Left cardiac atrium (tissue), 4 donors: ENCODE results near the gene PTPRN2. TPM values are rescaled to one million over a fixed set of nuclear protein-coding genes. Genes with fewer than 3 reads are reported as not detected.
"Not testable (repeated sequence)": the region's sequence is repeated elsewhere in the genome, so short reads cannot be mapped to it uniquely, and the experiment has no call there.

Experiments
- ATAC-seq, 2 donors: fragments of 200-7000 bp; cut with Tn5 transposase; one replicate each; pipeline ENCODE4 v1.9.1; 2020; ENCODE audit warnings: mild to moderate bottlenecking in 2 of 2, moderate library complexity in 2 of 2
- DNase-seq: peaks from one replicate; pipeline ENCODE4 v3.0.0-alpha.2; 2020
- intact Hi-C, 2 donors: fragments of 100-400 bp; cut with DNase I; formaldehyde crosslinking; loops; one replicate each; pipeline versions ENCODE4 v1.14.1 to v1.15.1; 2022 to 2023
- total RNA-seq, 2 donors: library from RNA; stranded (reverse); fragmentation: NEBNext Ultra II Directional; extraction: Animal tissue kit (Norgen Biotek cat#: 25700); gene quantifications; one replicate each; pipeline ENCODE4 v1.2.1, GENCODE V29; 2021
- donor health status: DM: no; HTN: yes; CAD: no.
- donor health status: DM: no; HTN: yes; CAD: no; lungs with severe emphysema.
- donor health status: DM: yes; HTN: yes; CAD: no.
- donor health status: Dilated cardiomyopathy.

Gene PTPRN2
- total RNA-seq, 2 donors from 2014 or later: 1.9 to 2.3 TPM

GRCh38 chr7:158524749-158525635, 62.6 kb downstream of the PTPRN2 start:
- no peak for ATAC-seq
- intact Hi-C loops: no loop called here
- no peak for DNase-seq

GRCh38 chr7:158524286-158524685, 63.3 kb downstream of the PTPRN2 start:
- ATAC-seq, intact Hi-C loops, DNase-seq: not testable (repeated sequence)

GRCh38 chr7:158523877-158524276, 63.7 kb downstream of the PTPRN2 start:
- ATAC-seq, DNase-seq, intact Hi-C loops: not testable (repeated sequence)

GRCh38 chr7:158523165-158523856, 64.3 kb downstream of the PTPRN2 start:
- DNase-seq, ATAC-seq, intact Hi-C loops: not testable (repeated sequence)

GRCh38 chr7:158521795-158522194, 65.8 kb downstream of the PTPRN2 start:
- intact Hi-C loops, ATAC-seq, DNase-seq: not testable (repeated sequence)

GRCh38 chr7:158520825-158521224, 66.8 kb downstream of the PTPRN2 start:
- DNase-seq: no peak
- intact Hi-C loops: no loop called here
- no peak for ATAC-seq

GRCh38 chr7:158519633-158520174, 67.9 kb downstream of the PTPRN2 start:
- DNase-seq (no peak), ATAC-seq (no peak)
- intact Hi-C loops: no loop called here

- intact Hi-C loops: no loop called here
- no peak for ATAC-seq
- no peak for DNase-seq
Measured at GRCh38 chr7:158518980-158519632, 68.5 kb downstream of the PTPRN2 start.

GRCh38 chr7:158517571-158517970, 70.1 kb downstream of the PTPRN2 start:
- ATAC-seq (no peak), DNase-seq (no peak)
- intact Hi-C loops: no loop called here

- DNase-seq: no peak
- intact Hi-C loops: no loop called here
Measured at GRCh38 chr7:158517072-158517471, 70.6 kb downstream of the PTPRN2 start.

GRCh38 chr7:158516524-158516923, 71.1 kb downstream of the PTPRN2 start:
- ATAC-seq (no peak), DNase-seq (no peak)
- intact Hi-C loops: no loop called here

More at GRCh38 chr7:158517072-158517471, 70.6 kb downstream of the PTPRN2 start:
- no peak for ATAC-seq

GRCh38 chr7:158512869-158513268, 74.8 kb downstream of the PTPRN2 start:
- intact Hi-C loops: no loop called here
- no peak for ATAC-seq
- no peak for DNase-seq

GRCh38 chr7:158512042-158512441, 75.6 kb downstream of the PTPRN2 start:
- intact Hi-C loops: no loop called here
- DNase-seq (no peak), ATAC-seq (no peak)

GRCh38 chr7:158508802-158509385, 78.7 kb downstream of the PTPRN2 start:
- DNase-seq (no peak), ATAC-seq (no peak)

GRCh38 chr7:158508321-158508720, 79.3 kb downstream of the PTPRN2 start:
- intact Hi-C loops, DNase-seq, ATAC-seq: not testable (repeated sequence)

More at GRCh38 chr7:158508802-158509385, 78.7 kb downstream of the PTPRN2 start:
- intact Hi-C loops: no loop called here

- intact Hi-C loops: no loop called here
- ATAC-seq: no peak
- no peak for DNase-seq
Measured at GRCh38 chr7:158507917-158508316, 79.7 kb downstream of the PTPRN2 start.

GRCh38 chr7:158507175-158507574, 80.4 kb downstream of the PTPRN2 start:
- DNase-seq, ATAC-seq, intact Hi-C loops: not testable (repeated sequence)

GRCh38 chr7:158506626-158507025, 81.0 kb downstream of the PTPRN2 start:
- DNase-seq: no peak
- no peak for ATAC-seq
- intact Hi-C loops: no loop called here

- DNase-seq (no peak), ATAC-seq (no peak)
- intact Hi-C loops: no loop called here
Measured at GRCh38 chr7:158505683-158506082, 81.9 kb downstream of the PTPRN2 start.
